Pancreas (tissue), 10 donors: ENCODE results near the gene ATG3. TPM values are rescaled to one million over a fixed set of nuclear protein-coding genes. Genes with fewer than 3 reads are reported as not detected.
"Not testable (repeated sequence)": the region's sequence is repeated elsewhere in the genome, so short reads cannot be mapped to it uniquely, and the experiment has no call there.

Experiments used
- ATAC-seq, 4 donors: fragments of 200-7000 bp; cut with Tn5 transposase; one replicate each; pipeline versions ENCODE4 v1.8.0 to v1.9.1; 2020; ENCODE audit warnings: mild to moderate bottlenecking in 4 of 4, moderate library complexity in 4 of 4
- DNase-seq, 6 donors: peaks; one replicate each; pipeline ENCODE4 v3.0.0-alpha.2; 2020
- FAIRE-seq: peaks from 2 replicates; lab custom pipeline; 2012; peaks lifted over from hg19 to GRCh38; lab: Jason Lieb, UNC
- H3K27ac ChIP-seq, 4 donors: fragments of 200-600 bp; sonication (generic); 1 replicate in 3 of 4; 2 replicates in 1 of 4; pipeline versions ENCODE4 v1.5.0 to v1.8.0; 2020
- H3K27me3 ChIP-seq, 4 donors: fragments of 200-600 bp; one replicate each; pipeline ENCODE4 v1.8.0; 2021
- H3K36me3 ChIP-seq, 3 donors: fragments of 200-600 bp; sonication (generic) in 1 of 3; one replicate each; pipeline versions ENCODE4 v1.5.0 to v1.8.0; 2020 to 2021
- H3K4me1 ChIP-seq, 3 donors: fragments of 200-600 bp; one replicate each; pipeline ENCODE4 v1.8.0; 2021
- H3K4me3 ChIP-seq, 4 donors: fragments of 200-600 bp; sonication (generic) in 2 of 4; one replicate each; pipeline versions ENCODE4 v1.5.0 to v1.8.0; 2020 to 2021
- H3K9me3 ChIP-seq, 4 donors: fragments of 200-600 bp; one replicate each; pipeline ENCODE4 v1.8.0; 2021
- CTCF ChIP-seq, 4 donors: fragments of 200-600 bp; sonication (generic) in 3 of 4; IDR thresholded peaks; one replicate each; pipeline versions ENCODE4 v1.5.0 to v1.8.0; 2021; ENCODE audit warnings: antibody characterized with exemption in 4 of 4
- WGBS, 2 donors: extraction: QIAGEN DNeasy Blood & Tissue Kit; methylation state at CpG; one replicate each; pipeline ENCODE4 v1.1.7; 2013; 5-methylcytosine and 5-hydroxymethylcytosine counted together
- intact Hi-C, 3 donors: fragments of 100-400 bp; cut with DNase I; formaldehyde crosslinking; loops; one replicate each; pipeline versions ENCODE4 v1.11.1 to v1.14.2; 2022
- polyA plus RNA-seq, 2 donors: library from polyadenylated mRNA; stranded (reverse); fragments of 200-250 nt; gene quantifications; one replicate each; pipeline ENCODE4 v1.2.3, GENCODE V29; 2013
- total RNA-seq, 6 donors: library from RNA; stranded (reverse); fragmentation: NEBNext Ultra II Directional in 4 of 6; extraction: Animal tissue kit (Norgen Biotek cat#: 25700) in 4 of 6; gene quantifications; one replicate each; pipeline versions ENCODE4 v1.2.1 to v1.2.4, GENCODE V29; 2021 to 2023
- donor health status: healthy with polysubstance abuse.
- donor health status: DM: no; HTN: no; CAD: no; lungs with moderate emphysema.
- donor health status: DM: no; HTN: no; CAD: no.
- donor health status: control.
- donor health status: control.
- donor health status: Bipolar disorder and iron deficiency.
- donor health status: DM: yes; HTN: yes; CAD: no.
- donor health status: DM: no; HTN: no; CAD: no.
- donor health status: DM: no; HTN: no; CAD: no.
- donor health status: DM: yes; HTN: yes; CAD: no.

The ATG3 gene
- total and polyA plus RNA-seq, 8 donors, result 10.9 to 34.2 (median 25.2) TPM

- H3K36me3 ChIP-seq, result no peaks in the 10 kb centered on the region
- no peaks in the 10 kb centered on the region for H3K27me3 ChIP-seq
- no peaks in the 10 kb centered on the region for H3K9me3 ChIP-seq
- no peak for ATAC-seq
- peaks cover 6 to 14% (median 11%) of the 10 kb centered on the region in 3 donors for H3K4me1 ChIP-seq
- H3K4me3 ChIP-seq, result no peak overlapping the region
- TF ChIP-seq CTCF (IDR thresholded peaks at IDR 0.05), result no peak
- intact Hi-C loops, result no loop called here
- no peak for DNase-seq
- H3K27ac ChIP-seq, result no peak overlapping the region
- FAIRE-seq, result no peak
These were observed 3.2 kb upstream of the ATG3 start for GRCh38 chr3:112564940-112565305.

GRCh38 chr3:112564247-112564939 lies 2.6 kb upstream of the ATG3 start:
- ATAC-seq, FAIRE-seq, H3K27ac ChIP-seq, H3K4me3 ChIP-seq, H3K36me3 ChIP-seq, H3K27me3 ChIP-seq, intact Hi-C loops, H3K9me3 ChIP-seq, DNase-seq: not testable (repeated sequence)
- 81 to 82% methylated on average over 13 of the region's 15 CpGs for WGBS, 2 donors
- peaks cover 11 to 17% (median 16%) of the 10 kb centered on the region in 3 donors for H3K4me1 ChIP-seq

GRCh38 chr3:112561484-112561733 lies 353 bp downstream of the ATG3 start:
- intact Hi-C loops, result no loop called here
- Histone ChIP-seq H3K9me3 (no peaks in the 10 kb centered on the region), H3K4me1 (peaks cover 17 to 28% (median 24%) of the 10 kb centered on the region in 3 donors), H3K27ac (peak overlapping the region; percentile 80 to 96 (median 90)), H3K4me3 (peak overlapping the region; percentile 69 to 82 (median 76)), H3K27me3 (no peaks in the 10 kb centered on the region), H3K36me3 (no peaks in the 10 kb centered on the region)
- TF ChIP-seq CTCF (IDR thresholded peaks at IDR 0.05), result no peak
- FAIRE-seq (no peak), ATAC-seq (peak; percentile 63 to 75 (median 72)), DNase-seq (no peak)
- WGBS, 2 donors, result 0% methylated on average over 26 to 29 of the region's 29 CpGs

- H3K4me3 ChIP-seq, result peak overlapping the region; percentile 69 to 82 (median 76)
- no peaks in the 10 kb centered on the region for H3K27me3 ChIP-seq
- no peaks in the 10 kb centered on the region for H3K9me3 ChIP-seq
- no peaks in the 10 kb centered on the region for H3K36me3 ChIP-seq
- peak; percentile 25 to 58 (median 46) for ATAC-seq
- intact Hi-C loops, result no loop called here
- DNase-seq, result peak; percentile 51 to 85 (median 62)
- WGBS, 2 donors, result 0% methylated on average over 29 of the region's 29 CpGs
- H3K27ac ChIP-seq, result peak overlapping the region; percentile 80 to 96 (median 90)
- FAIRE-seq, result no peak
- no peak for TF ChIP-seq CTCF (IDR thresholded peaks at IDR 0.05)
- peaks cover 17 to 29% (median 26%) of the 10 kb centered on the region in 3 donors for H3K4me1 ChIP-seq
These were observed 860 bp downstream of the ATG3 start for GRCh38 chr3:112560721-112561483.

GRCh38 chr3:112560307-112560706 lies 1.5 kb downstream of the ATG3 start:
- Histone ChIP-seq H3K27ac (peak overlapping the region in 3 of 4 donors; percentile 80 to 96 (median 95)), H3K4me3 (peak overlapping the region in 3 of 4 donors; percentile 69 to 82 (median 74)), H3K9me3 (no peaks in the 10 kb centered on the region), H3K4me1 (peaks cover 17 to 35% (median 32%) of the 10 kb centered on the region in 3 donors), H3K27me3 (no peaks in the 10 kb centered on the region), H3K36me3 (no peaks in the 10 kb centered on the region)
- intact Hi-C loops, result no loop called here
- no peak for TF ChIP-seq CTCF (IDR thresholded peaks at IDR 0.05)
- WGBS, 2 donors, result 7 to 9% methylated on average over 2 of the region's 2 CpGs
- FAIRE-seq (peak; percentile 43), ATAC-seq (no peak), DNase-seq (no peak)
